Astrocyte (in vitro differentiated cells and primary cell): ENCODE data around the gene CCND2.

Source experiments
- EZH2 ChIP-seq: IDR thresholded peaks from 2 replicates; pipeline ENCODE4 v1.6.1; 2012; ENCODE audit warnings: mild to moderate bottlenecking, low read length, inconsistent platforms; ENCODE audit not compliant: insufficient read depth
- TF ChIP-seq, protein P1 (sequence below): IDR thresholded peaks from 2 replicates; pipeline ENCODE4 v1.5.1; 2011; ENCODE audit warnings: low read depth, mild to moderate bottlenecking, inconsistent platforms, low read length, moderate library complexity; ENCODE audit not compliant: insufficient read depth

DNA sequence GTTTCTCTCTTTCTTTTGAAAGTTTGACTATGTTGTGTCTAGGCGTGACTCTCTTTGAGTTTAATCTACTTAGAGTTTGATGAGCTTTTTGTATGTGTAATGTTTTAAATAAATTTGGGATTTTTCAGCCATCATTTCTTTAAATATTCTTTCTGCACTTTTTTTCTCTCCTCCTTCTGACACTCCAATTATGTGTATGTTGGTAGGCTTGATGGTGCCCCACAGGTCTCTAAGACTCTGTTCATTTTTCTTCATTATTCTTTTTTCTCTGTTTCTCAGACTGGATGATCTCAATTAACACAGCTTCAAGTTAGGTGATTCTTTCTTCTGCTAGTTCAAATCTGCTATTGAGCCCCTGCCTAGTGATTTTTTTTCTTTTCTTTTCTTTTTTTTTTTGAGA, 14.5 kb upstream of the CCND2 start:
- TF ChIP-seq, protein P1, sequence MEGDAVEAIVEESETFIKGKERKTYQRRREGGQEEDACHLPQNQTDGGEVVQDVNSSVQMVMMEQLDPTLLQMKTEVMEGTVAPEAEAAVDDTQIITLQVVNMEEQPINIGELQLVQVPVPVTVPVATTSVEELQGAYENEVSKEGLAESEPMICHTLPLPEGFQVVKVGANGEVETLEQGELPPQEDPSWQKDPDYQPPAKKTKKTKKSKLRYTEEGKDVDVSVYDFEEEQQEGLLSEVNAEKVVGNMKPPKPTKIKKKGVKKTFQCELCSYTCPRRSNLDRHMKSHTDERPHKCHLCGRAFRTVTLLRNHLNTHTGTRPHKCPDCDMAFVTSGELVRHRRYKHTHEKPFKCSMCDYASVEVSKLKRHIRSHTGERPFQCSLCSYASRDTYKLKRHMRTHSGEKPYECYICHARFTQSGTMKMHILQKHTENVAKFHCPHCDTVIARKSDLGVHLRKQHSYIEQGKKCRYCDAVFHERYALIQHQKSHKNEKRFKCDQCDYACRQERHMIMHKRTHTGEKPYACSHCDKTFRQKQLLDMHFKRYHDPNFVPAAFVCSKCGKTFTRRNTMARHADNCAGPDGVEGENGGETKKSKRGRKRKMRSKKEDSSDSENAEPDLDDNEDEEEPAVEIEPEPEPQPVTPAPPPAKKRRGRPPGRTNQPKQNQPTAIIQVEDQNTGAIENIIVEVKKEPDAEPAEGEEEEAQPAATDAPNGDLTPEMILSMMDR: no peak
- no peak for TF ChIP-seq EZH2
